ENCODE measurements around the gene ADRA2B. TPM values are rescaled to one million over a fixed set of nuclear protein-coding genes. Genes with fewer than 3 reads are reported as not detected.
"Not testable (repeated sequence)": the region's sequence is repeated elsewhere in the genome, so short reads cannot be mapped to it uniquely, and the experiment has no call there.

ADRA2B gene
- total RNA-seq, 4 donors from 2014 or later, result 0.42 to 2.4 (median 0.97) TPM

GRCh38 chr2:96143231-96143847 lies 27.0 kb upstream of the ADRA2B start:
- intact Hi-C loops (cut with DNase I; ENCODE audit: low total_unique reads), result no loop called here
- 73 to 74% methylated on average over 7 to 9 of the region's 10 CpGs for WGBS, 2 donors
- DNase-seq (ENCODE audit: low spot score in 2 of 2), result no peak
- TF ChIP-seq CTCF (IDR thresholded peaks at IDR 0.05) (no peak), POLR2A (IDR thresholded peaks at IDR 0.05) (no peak)
- no peak overlapping the region for H3K4me3 ChIP-seq (ENCODE audit: low read depth, poor library complexity, severe bottlenecking)

DNA sequence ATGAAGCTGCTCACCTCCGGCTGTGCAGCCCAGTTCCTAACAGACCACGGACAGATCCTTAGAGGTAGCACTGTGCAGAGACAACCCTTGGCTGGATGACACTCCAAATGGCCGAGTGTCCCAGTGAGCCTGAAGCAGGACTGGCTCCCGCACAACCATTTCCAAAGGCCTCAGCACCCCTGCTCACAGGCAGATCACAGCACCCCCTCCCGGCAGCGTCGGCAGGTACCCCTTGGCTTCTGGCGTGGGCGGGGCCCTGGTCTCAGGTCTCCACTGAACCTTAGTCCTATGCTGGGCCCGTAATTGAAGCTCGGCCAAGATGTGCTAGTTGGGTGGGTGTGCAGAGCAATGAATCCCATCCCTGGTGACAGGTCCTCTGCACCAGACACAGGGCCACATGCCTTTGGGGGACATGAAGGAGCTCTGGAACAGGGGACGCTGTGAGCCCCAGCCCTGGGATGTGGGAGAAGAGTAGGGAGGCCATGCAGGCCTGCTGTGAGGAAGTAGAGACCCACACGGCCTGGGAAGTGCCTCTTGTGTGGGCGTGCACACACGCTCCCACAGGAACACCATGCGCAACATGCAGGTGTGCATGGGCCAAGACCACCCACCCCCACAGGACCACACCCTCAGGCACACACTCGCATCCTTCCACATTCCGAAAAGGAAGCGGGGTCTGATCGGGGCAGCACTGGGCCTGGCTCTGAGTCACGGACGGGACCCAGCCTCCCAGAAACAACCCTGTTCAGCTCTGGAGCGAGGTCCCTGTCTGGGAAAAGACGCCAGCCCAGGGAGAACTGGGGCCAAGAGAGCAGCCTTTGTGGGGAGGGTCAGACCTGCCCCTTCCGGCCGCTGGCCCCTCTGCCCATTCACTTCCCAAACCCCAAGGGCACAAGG lies 26.1 kb upstream of the ADRA2B start:
- H3K4me3 ChIP-seq (ENCODE audit: low read depth, poor library complexity, severe bottlenecking), result no peak overlapping the region
- WGBS, 2 donors, result 75 to 86% methylated on average over 22 to 26 of the region's 26 CpGs
- TF ChIP-seq CTCF (IDR thresholded peaks at IDR 0.05) (no peak), POLR2A (IDR thresholded peaks at IDR 0.05) (no peak)
- intact Hi-C loops (cut with DNase I; ENCODE audit: low total_unique reads), result no loop called here
- no peak for DNase-seq (ENCODE audit: low spot score in 2 of 2)

GRCh38 chr2:96141624-96141967 lies 25.2 kb upstream of the ADRA2B start:
- H3K4me3 ChIP-seq (ENCODE audit: low read depth, poor library complexity, severe bottlenecking); intact Hi-C loops (cut with DNase I; ENCODE audit: low total_unique reads); DNase-seq (ENCODE audit: low spot score in 2 of 2): not testable (repeated sequence)
- 94 to 95% methylated on average over 5 of the region's 5 CpGs for WGBS, 2 donors

GRCh38 chr2:96140941-96141623 lies 24.7 kb upstream of the ADRA2B start:
- no peak overlapping the region for H3K4me3 ChIP-seq (ENCODE audit: low read depth, poor library complexity, severe bottlenecking)
- no peak for TF ChIP-seq POLR2A (IDR thresholded peaks at IDR 0.05)
- TF ChIP-seq CTCF (IDR thresholded peaks at IDR 0.05), result no peak
- WGBS, 2 donors, result 93% methylated on average over 13 of the region's 13 CpGs
- intact Hi-C loops (cut with DNase I; ENCODE audit: low total_unique reads), result no loop called here
- DNase-seq (ENCODE audit: low spot score in 2 of 2), result no peak

- DNase-seq (ENCODE audit: low spot score in 2 of 2), result no peak
- WGBS, 2 donors, result 74 to 83% methylated on average over 6 to 7 of the region's 7 CpGs
- intact Hi-C loops (cut with DNase I; ENCODE audit: low total_unique reads), result no loop called here
- TF ChIP-seq POLR2A (IDR thresholded peaks at IDR 0.05) (no peak), CTCF (IDR thresholded peaks at IDR 0.05) (no peak)
- H3K4me3 ChIP-seq (ENCODE audit: low read depth, poor library complexity, severe bottlenecking), result no peak overlapping the region
Measured at GRCh38 chr2:96139181-96139758, 22.9 kb upstream of the ADRA2B start.

All from lower leg skin (tissue), 4 donors.